HG03521 (cell line): Measurements from ENCODE around the gene TFF3.

Experiments used
- ATAC-seq: cut with Tn5 transposase; IDR thresholded peaks from one replicate; pipeline ENCODE4 v1.9.1; 2021; ENCODE audit warnings: mild to moderate bottlenecking, moderate library complexity; ENCODE audit not compliant: unreplicated experiment

The TFF3 gene

DNA sequence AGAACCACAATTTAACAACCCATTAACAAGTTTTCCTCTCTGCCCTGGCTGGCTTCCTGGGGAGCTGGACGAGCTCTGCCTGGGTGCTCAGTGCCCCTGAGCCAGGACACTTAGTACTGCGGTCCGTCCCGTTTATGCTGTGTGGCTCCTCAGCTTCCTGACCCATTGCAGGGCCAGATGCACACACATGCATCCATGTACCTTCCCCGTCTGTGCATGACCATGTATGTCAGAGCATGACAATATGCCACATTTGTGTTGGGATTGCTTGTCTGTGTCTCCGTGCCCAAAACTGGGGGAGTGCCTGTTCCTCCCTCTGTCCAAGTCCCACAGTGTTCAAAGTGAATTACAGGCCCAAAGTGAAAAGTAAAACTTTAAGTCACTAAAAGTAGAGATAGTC is 9.7 kb upstream of the TFF3 start:
- no peak for ATAC-seq

DNA sequence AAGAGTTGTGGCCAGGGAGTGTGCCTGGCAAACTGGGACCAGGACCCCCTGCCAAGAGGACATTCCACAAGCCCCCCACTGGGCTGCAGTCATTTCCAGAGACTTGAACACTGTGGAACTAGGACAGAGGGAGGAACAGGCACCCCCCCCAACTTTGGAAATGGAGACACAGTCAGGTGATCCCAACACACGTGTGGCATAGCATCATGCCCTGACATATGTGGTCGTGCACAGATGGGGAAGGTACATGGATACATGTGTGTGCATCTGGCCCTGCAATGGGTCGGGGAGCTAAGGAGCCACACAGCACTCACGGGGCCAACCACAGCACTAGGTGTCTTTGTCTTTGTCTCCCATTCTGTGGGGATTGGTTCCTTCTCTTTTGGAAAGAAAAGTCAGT is 6.6 kb upstream of the TFF3 start:
- no peak for ATAC-seq

DNA sequence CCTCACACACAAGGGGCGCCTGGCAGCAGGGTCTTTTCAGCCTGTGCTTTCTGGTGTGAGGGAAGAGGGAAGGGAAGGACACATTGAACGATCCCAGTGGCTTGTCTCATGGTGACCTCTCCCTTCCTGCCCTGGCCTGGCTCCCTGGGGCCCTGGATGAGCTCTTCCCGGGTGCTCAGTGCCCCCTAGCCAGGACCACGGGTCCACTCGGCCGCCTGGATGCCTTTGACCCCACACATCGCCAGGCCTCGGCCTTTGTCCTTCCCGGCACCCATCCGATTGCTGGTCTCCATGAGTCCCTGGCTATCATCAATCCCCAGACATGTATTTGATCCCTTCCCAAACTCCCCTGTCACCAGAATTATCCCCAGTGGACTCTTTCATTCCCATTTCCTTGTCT is 6.0 kb upstream of the TFF3 start:
- ATAC-seq, result no peak

DNA sequence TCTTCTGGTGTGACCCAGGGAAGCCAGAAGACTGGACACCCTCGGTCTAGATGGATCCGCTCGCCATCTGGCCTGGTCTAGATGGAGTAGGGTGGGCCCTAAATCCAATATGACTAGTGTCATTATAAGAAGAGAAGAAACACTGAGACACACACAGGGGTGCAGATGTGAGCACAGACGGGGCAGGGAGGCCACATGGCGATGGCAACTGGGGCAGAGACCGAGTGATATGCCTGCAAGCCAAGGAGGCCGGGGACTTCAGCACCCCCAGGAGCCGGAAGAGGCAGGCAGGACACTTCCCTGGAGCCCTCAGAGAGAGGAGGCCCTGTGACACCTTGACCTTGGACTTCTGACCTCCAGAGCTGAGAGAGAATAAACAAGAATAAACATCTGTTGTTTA is 5.6 kb upstream of the TFF3 start:
- ATAC-seq, result no peak

DNA sequence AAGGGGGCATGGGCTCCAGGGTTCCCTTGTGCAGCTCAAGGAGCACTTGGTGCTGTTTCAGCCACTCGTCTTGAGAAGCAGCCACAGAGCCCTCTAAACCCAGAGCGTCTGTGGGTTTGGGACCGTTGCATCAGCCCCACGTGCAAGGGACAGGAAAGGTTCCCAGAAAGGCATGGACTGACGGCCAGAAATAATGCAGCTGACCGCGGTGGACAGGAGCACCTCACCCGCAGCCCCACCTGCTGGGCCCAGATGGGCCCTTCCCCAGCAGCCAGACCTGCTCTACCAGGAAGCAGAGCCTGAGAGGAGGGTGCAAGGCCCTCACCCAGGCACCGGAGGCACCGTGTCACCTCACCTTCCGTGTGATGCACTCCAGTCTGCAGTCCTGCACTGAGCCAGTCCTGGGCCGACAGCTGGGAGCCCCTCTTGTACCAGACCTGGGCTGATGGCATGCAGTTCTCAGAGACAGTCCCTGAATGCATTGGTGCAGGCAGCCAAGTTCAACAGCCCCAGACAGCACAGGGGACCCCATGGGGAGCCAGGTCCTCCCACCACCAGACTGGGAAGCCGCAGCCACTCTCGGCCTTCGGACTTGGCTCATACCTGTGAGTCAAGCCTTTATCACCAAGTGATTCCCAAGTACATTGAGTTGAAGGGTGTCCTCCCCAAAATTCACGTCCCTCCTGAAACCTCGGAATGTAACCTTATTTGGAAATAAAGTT is 4.8 kb upstream of the TFF3 start:
- no peak for ATAC-seq

DNA sequence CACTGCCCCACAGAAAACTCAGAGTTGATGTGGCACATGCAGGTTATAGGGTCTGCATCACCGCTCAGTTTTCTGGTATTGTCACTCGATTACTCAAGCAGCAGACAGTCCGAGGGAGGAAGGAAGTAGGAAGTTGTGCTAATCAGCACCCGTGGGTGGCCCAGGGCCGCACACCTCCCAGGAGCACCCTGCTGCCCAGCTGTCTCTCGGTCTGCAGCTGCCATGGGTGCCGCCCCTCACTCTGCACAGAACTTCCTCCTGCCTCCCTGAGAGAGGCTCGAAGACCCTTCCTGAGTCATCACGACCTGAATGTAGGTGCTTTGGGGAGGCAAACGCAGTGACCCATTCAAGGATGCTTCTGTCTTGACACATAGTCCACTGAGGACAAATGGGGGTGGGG is 4.2 kb upstream of the TFF3 start:
- ATAC-seq, result no peak

DNA sequence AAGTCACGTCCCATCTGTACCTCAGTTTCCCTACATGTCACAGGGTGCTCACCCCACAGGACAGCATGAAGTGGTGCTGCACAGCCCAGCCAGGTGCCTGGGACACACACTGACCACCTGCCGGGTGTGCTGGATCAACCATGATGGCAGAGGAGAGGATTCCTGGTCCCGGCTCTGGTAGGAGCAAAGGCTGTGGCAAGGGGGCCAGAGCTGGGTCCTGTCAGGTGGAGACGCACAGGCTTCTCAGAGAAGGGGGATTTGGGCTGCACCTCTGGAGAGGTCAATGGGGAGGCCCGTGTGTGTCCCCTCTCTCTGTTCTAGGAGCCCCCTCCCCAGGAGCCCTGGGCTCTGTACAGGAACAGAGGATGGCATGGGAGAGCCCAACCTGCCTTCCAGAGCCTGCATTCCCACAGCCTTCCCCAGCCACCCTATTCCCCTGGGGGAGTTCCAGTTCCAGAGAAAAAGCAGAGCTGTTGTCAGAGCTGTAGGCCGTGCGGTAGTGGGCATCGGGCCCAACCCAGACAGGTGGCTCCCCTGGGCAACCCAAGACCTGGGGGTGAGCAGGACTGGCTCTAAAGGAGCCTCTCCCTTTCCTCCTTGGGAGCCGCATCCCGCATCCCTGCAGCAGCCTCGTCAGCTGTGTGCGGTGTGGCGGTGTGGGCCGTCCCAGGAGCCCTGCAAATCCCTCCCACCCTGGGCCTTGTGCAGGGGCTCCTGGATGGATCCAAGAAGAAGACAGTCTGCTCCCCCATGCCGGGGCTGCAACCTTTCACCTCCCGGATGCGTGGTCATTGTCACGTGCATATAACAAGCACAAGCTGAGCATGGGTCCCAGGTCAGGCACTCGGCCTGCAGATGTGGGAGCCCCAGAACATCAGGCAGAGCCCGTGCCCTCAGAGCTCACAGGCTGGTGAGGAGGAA is 2.9 kb upstream of the TFF3 start:
- ATAC-seq, result no peak

DNA sequence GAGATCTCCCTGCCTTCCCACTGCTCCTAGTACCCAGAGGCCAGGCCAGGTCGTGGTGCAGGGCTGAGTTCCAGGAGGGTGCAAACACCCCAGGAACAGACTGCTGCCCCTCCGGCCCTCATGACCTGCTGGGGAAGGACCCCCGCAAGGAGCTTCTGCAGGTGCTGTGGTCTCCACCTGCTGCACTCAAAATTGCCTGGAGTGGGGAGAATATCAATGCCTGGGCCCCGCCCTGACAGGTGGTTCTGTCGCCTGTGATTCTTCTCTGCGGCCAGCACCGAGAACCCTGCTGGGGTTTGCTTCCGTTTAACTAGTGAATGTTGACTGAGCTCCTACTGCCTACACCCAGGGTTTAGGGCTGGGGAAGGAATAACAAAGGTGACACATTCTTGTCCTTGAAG is 2.1 kb upstream of the TFF3 start:
- ATAC-seq, result no peak

DNA sequence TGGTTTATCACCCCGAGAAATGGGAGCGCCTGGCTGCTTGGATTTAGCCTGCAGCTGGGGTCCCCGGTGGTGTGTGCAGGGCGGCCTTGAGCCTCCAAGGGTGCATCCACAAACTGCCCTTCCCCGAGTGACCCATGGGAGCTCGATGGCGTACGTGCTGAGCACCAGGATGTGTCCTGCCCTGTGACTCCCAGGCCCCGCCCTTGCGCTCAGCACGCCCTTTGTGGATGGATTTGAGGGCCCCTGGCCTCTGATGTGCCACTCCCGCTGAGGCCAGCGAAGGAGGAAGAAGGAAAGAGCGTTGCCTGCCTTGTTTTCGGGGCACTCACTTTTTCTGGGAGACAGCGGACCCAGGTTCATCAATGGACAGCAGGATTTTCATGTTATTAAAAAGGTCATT is 1.7 kb upstream of the TFF3 start:
- no peak for ATAC-seq

DNA sequence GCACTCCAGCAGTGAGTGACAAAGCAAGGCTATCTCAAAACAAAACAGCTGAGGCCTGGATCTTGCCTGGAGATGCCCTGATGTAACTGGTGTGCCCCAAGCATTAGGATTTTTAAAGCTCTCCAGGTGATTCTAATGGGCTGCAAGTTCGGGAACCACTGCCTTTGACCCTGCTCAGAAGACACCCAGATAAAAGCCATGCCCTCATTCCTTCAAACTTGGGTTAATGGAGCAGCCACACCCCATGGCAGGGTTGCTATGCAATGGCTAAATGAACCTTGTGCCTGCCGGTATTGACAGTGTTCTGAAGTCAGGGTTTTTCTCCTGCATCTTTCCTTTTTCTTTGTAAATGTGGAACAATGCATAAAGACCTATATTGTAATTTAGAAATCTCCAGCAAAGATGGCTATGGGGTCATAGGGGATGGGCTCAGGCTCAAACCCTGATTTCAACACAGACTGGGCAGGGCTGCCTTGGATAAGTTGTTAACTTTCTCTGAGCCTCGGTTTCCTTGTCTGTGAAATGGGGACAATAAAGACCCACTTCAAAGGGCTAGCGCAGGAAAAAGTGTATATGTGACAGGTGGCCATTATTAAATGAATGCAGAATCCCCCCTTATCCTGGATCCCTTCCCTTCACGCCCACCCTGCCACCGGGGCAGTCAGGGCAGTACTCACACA is 453 bp downstream of the TFF3 start:
- no peak for ATAC-seq

DNA sequence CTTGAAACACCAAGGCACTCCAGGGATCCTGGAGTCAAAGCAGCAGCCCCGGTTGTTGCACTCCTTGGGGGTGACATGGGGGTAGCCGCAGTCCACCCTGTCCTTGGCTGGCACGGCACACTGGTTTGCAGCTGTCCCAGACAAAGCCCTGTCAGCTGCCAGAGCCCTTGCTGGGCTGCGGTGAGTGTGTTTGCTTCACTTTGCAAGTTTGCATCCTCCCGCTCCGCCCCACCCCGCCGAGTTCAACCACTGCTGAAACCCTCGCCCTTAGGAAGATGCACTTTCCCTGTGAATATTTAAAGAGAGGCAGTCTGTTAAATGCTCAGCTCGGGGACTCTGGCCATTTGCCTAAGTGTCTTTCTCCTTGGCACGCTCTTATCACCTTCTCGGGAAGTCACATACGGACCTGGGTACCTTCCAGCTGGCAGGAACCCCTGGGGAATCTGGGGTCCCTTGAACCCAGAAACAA is 1.7 kb downstream of the TFF3 start:
- ATAC-seq, result no peak

DNA sequence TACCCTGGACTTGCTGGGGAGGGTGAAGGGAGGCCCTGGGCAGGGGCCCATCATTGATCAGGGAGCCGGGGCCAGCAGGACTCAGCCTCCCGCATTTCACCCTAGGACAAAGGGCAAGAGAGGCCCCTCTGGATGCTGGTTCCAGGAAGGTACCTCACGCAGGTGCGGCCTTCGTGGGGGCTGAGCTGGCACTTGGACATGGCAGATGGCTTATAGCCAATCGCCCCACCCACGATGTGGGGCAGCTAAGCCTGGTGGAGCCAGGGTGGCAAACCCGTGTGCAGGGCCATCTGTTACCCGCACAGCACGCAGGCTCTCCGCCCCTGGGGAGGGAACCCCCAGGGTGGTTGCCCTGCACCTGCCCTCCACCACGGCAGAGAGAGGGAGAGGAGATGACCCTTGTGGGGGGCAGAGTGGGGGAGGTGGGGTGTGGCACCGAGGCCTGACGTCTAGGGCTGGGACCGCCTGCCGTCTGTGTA is 2.5 kb downstream of the TFF3 start:
- no peak for ATAC-seq

DNA sequence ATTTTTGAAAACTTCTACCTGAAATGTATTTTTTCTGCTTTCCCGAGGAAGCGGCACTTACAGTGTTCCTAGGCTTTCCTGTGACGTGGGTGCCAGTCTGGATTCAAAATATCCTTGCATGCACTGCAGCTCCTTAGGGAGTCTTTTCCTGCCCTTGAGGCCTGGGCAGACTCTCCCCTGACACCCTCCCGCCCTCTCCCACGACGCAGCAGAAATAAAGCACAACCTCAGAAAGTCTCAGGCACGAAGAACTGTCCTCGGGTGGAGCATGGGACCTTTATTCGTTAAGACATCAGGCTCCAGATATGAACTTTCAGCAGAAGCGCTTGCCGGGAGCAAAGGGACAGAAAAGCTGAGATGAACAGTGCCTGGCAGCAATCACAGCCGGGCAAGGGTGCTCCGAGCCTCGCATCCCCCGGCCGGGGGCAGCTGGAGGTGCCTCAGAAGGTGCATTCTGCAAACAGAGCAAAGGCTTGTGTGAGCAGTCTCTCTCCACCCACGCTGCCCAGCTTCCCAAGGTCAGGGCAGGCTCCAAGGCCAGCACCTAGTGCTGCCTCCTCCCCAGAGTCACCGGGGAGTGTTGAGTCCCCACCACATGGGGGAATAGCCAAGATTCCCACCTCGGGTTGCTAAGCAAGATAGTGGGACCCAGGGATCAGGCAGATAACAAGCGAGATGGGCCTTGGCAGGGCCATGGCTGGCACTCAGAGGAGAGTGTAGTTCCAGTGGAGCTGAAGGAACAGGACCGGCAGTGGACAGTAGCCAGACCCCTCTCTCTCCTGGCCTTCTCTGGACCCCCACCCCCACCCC is 3.2 kb downstream of the TFF3 start:
- no peak for ATAC-seq

DNA sequence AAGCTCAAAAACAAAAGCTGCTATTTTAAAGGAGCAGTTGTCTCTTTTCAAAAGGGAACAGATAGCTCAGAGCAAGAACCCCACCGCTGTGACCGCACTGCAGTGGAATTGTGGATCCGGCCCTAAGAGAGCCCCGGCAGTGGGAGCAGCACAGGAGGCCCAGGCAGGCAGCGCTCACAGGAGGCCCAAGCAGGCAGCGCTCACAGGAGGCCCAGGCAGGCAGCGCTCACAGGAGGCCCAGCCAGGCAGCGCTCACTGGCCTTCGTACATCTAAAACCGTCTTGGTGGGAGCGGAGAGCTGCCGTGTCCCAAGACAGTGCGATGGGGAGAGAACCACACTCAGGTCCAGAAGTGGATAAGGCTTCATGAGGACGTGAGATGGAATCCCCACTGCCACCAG is 4.0 kb downstream of the TFF3 start:
- no peak for ATAC-seq

DNA sequence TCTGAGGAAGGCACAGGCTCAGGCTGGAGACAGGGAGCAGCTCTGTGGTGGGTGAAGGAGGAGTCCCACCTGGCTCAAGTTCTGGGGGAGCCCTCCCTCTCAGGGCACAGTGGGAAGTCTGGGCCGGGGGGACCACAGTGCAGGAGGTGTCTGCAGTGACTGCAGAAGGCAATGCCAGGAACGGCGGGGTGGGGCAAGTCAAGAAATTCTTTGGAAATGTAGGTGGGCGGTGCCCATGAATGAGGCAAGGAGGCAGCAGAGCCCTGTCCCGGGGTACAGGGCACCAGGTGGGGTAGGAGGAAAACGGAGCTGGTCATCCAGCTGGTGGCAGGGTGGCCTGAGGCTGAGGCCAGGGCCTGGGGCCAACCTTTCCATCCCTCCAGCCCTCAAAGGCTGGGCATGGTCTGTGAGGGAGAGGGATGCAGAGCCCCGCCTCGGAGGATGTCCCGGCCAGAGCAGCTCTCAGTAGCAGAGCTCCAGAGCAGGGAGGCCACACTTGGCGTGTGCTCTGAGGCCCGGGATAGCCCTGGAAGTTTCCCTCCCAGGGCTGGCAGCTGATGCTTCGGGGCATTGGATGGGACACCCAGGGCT is 4.7 kb downstream of the TFF3 start:
- ATAC-seq, result no peak

DNA sequence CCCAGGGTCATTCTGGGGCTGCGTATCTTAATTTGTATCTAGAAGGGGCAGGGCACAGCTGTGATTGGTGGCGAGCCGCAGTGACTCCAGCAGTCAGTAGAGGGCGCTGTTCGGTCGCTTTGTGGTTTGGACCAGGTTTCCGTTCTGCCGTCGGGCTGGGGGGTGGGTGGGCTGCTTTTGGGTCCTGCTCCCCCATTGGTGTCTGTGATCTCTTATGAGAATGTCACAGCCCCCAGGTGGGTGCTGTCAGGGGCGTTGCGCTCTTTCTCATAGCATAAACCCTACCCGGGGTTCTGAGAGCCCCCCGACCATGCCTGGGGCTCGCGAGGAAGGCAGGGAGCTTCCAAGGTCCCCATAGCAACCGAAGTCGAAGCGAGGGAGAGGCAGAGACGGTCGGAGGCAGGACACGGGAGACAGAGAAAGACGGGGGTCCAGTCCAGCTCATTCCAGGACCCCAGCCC is 5.4 kb downstream of the TFF3 start:
- no peak for ATAC-seq

DNA sequence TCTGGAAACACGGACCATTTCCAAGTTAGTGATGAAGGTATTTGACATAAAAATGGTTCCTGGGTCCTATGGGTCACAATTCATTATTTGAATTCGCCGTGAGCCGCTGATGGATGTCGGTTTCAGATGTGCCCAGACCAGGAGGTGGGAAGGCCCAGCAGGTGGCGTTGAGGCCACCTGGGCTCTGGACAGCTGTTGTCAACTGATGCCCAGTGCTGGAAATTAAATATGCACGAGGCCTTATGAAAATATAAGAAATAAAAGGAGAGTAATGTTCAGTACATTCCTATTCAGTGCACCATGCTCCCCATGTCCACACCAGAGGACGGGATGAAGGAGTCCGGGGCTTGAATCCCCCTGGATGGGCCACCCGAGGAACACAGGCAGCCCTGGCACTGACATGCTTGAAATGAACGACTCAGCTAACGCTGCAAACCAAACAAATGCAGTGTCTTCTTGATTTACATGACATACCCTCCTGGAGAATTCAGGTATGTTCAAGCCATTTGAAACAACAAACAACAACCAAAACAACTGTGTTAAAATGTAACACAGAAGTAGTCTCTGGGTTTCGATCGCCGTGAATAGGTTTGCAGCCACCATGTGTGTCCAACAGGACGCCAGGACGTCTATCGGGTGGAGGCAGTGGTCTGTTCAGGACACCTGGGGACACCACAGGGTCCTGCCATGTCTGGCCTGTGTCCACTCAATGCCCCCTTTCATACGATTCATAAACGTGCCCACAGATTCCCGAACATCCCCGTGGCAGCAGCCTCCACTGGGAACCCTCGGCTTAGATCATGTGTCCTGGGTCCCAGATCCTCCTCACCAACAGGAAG is 6.1 kb downstream of the TFF3 start:
- no peak for ATAC-seq

DNA sequence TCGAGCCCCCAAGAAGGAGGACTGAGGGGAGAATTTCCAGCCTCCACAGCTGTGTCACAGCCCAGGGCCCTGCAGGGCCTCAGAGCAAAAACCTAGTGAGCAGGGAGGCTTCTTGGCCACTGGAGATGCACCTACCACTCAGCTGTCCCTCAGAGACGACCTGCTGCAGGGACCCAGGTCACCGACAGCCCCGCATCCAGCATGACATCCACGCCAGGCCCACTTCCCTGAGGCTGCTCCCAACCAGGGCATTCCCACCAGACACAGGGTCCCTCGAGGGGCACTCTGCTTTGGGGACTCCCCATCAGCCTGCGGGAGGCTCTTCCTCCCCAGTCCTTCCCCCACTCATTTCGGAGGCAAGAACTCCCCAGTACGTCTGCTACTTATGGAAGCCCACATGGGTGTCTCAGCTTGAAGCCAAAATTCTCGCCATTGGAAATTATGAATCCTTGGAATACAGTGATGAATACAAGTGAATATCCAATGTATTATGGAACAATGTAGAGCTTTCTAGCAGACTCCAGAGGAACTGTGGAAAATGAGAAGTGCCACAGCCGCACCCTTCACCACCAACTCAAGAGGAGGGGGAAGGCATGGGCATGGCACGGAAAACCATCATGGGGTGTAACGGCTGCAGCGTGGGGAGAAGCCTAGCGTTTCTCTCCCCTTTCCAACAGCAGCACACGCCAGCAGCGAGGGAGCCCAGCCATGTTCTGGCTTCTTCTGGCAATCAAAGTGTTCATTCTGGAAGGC is 6.9 kb downstream of the TFF3 start:
- no peak for ATAC-seq

DNA sequence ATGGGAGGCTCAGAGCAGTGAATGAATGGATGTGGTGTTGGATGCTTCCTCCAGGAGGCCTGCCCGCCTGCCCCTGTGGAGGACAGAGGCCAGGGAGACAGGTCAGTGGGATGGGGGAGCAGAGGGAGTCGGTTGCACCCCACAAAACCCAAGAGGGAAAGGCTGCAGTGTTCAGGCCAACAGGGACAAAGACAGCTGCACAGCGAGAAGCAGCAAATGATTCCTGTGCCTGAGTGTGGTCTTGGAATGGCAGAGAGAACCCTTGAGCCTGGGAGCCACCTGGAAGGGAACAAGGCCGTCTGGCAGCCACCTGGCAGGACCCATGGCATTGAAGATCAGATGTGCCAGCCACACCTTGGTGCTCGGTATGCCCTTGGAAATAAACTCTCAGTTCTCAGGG is 8.1 kb downstream of the TFF3 start:
- ATAC-seq, result no peak
